Hepatocyte (in vitro differentiated cells): ENCODE measurements around the gene PLD2.

Experiments
- EZH2 ChIP-seq: fragments of 200-600 bp; sonication (generic); IDR thresholded peaks from 2 replicates; pipeline ENCODE4 v1.6.1; 2016; ENCODE audit warnings: antibody characterized with exemption, mild to moderate bottlenecking, borderline replicate concordance
- EZH2phosphoT487 ChIP-seq: fragments of 200-600 bp; sonication (generic); IDR thresholded peaks from one replicate; pipeline ENCODE4 v1.6.1; 2018; ENCODE audit warnings: antibody characterized with exemption, mild to moderate bottlenecking, low read depth, moderate library complexity; ENCODE audit not compliant: unreplicated experiment, severe bottlenecking
- TF ChIP-seq, protein P1 (sequence below): fragments of 200-600 bp; sonication (generic); IDR thresholded peaks from 2 replicates; pipeline ENCODE4 v1.5.1; 2016; ENCODE audit warnings: antibody characterized with exemption, mild to moderate bottlenecking; ENCODE audit not compliant: poor library complexity

GRCh38 chr17:4800462-4801196 lies 6.3 kb upstream of the PLD2 start:
- TF ChIP-seq, protein P1, sequence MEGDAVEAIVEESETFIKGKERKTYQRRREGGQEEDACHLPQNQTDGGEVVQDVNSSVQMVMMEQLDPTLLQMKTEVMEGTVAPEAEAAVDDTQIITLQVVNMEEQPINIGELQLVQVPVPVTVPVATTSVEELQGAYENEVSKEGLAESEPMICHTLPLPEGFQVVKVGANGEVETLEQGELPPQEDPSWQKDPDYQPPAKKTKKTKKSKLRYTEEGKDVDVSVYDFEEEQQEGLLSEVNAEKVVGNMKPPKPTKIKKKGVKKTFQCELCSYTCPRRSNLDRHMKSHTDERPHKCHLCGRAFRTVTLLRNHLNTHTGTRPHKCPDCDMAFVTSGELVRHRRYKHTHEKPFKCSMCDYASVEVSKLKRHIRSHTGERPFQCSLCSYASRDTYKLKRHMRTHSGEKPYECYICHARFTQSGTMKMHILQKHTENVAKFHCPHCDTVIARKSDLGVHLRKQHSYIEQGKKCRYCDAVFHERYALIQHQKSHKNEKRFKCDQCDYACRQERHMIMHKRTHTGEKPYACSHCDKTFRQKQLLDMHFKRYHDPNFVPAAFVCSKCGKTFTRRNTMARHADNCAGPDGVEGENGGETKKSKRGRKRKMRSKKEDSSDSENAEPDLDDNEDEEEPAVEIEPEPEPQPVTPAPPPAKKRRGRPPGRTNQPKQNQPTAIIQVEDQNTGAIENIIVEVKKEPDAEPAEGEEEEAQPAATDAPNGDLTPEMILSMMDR: no peak
- TF ChIP-seq EZH2phosphoT487 (no peak), EZH2 (no peak)
